Fibroblast of lung (primary cell): ENCODE data around the gene SH3GL2. TPM values are rescaled to one million over a fixed set of nuclear protein-coding genes. Genes with fewer than 3 reads are reported as not detected.

ENCODE experiments used
- DNase-seq, 2 donors: peaks; one replicate each; pipeline versions ENCODE4 v3.0.0 to v3.0.0-alpha.2; 2010; ENCODE audit warnings: low read depth in 2 of 2
- H2AFZ ChIP-seq: 2 replicates; pipeline ENCODE4 v1.5.1; 2012; ENCODE audit warnings: low read length, control low read depth, inconsistent platforms
- H3K27ac ChIP-seq: 2 replicates; pipeline ENCODE4 v1.5.1; 2011; ENCODE audit warnings: low read length, control low read depth; ENCODE audit not compliant: insufficient read depth
- H3K27me3 ChIP-seq: 2 replicates; pipeline ENCODE4 v1.5.1; 2011; ENCODE audit warnings: mild to moderate bottlenecking, low read length; ENCODE audit not compliant: control insufficient read depth, insufficient read depth
- H3K36me3 ChIP-seq: 2 replicates; pipeline ENCODE4 v1.5.1; 2011; ENCODE audit warnings: low read length; ENCODE audit not compliant: control insufficient read depth, insufficient read depth
- H3K4me1 ChIP-seq: 2 replicates; pipeline ENCODE4 v1.5.1; 2011; ENCODE audit warnings: low read length; ENCODE audit not compliant: control insufficient read depth, insufficient read depth; ENCODE audit errors: extremely low read depth
- H3K4me2 ChIP-seq: 2 replicates; pipeline ENCODE4 v1.5.1; 2011; ENCODE audit warnings: low read length, control low read depth; ENCODE audit not compliant: insufficient read depth; ENCODE audit errors: extremely low read depth
- H3K4me3 ChIP-seq, 4 experiments: fragments of 200-600 bp in 1 of 4; sonication (generic) in 1 of 4; replicated peaks in 1 of 4; 2 replicates each; pipeline ENCODE4 v1.5.1; 2011 to 2016; ENCODE audit warnings: low read length in 4 of 4, low read depth in 3 of 4, mild to moderate bottlenecking in 3 of 4, control low read depth in 2 of 4, inconsistent platforms in 1 of 4, mixed read lengths in 1 of 4; ENCODE audit not compliant: insufficient read depth in 1 of 4; ENCODE audit errors: control extremely low read depth in 1 of 4
- H3K79me2 ChIP-seq: 2 replicates; pipeline ENCODE4 v1.5.1; 2012; ENCODE audit warnings: mild to moderate bottlenecking, low read length, inconsistent platforms; ENCODE audit not compliant: control insufficient read depth, insufficient read depth
- H3K9ac ChIP-seq: 2 replicates; pipeline ENCODE4 v1.5.1; 2011; ENCODE audit warnings: mild to moderate bottlenecking, low read length, control low read depth; ENCODE audit not compliant: insufficient read depth
- H3K9me3 ChIP-seq: 2 replicates; pipeline ENCODE4 v1.5.1; 2012; ENCODE audit warnings: low read depth, low read length; ENCODE audit not compliant: control insufficient read depth, insufficient read depth
- H4K20me1 ChIP-seq: 2 replicates; pipeline ENCODE4 v1.5.1; 2011; ENCODE audit warnings: low read length; ENCODE audit not compliant: control insufficient read depth, insufficient read depth; ENCODE audit errors: extremely low read depth
- CTCF ChIP-seq, 2 donors: IDR thresholded peaks in 1 of 2; conservative IDR thresholded peaks in 1 of 2; 1 replicate in 1 of 2; 2 replicates in 1 of 2; pipeline ENCODE4 v1.5.1; 2011 to 2012; ENCODE audit warnings: low read length in 2 of 2, control low read depth in 1 of 2, inconsistent platforms in 1 of 2, low read depth in 1 of 2, mild to moderate bottlenecking in 1 of 2
- EZH2 ChIP-seq: IDR thresholded peaks from 2 replicates; pipeline ENCODE4 v1.5.1; 2012; ENCODE audit warnings: low read length, control low read depth, mild to moderate bottlenecking; ENCODE audit errors: missing control alignments
- polyA plus RNA-seq, 2 donors: library from polyadenylated mRNA; depleted of rRNA in 1 of 2; stranded (reverse) in 1 of 2; unstranded in 1 of 2; fragments of >200 nt; gene quantifications; 2 replicates each; pipeline ENCODE4 v1.2.1, GENCODE V29; 2011 to 2012; ENCODE audit warnings: missing spikeins in 1 of 2
- total RNA-seq: library from RNA; depleted of rRNA; stranded (reverse); fragments of >200 nt; gene quantifications from 2 replicates; pipeline ENCODE4 v1.2.1, GENCODE V29; 2014

The SH3GL2 gene
- total and polyA plus RNA-seq, 2 donors (not counting 1 experiment from before 2014, with no cell fraction given) = 0.17 TPM; not detected in 1

GRCh38 chr9:17613758-17614157 is 34.9 kb downstream of the SH3GL2 start:
- TF ChIP-seq CTCF (conservative IDR thresholded peaks at IDR 0.05 in 1 of 2, IDR thresholded peaks at IDR 0.05 in 1 of 2; ENCODE audit: low read depth in 1 of 2, low read length in 2 of 2) = no peak
- TF ChIP-seq EZH2 = no peak
- no peak overlapping the region for H3K4me3 ChIP-seq
- H2AFZ ChIP-seq = no peak overlapping the region
- peak; percentile 87 to 92 for DNase-seq
- H3K27ac ChIP-seq = no peak overlapping the region
- no peak overlapping the region for H3K4me2 ChIP-seq
- no peaks in the 10 kb centered on the region for H3K36me3 ChIP-seq
- H3K27me3 ChIP-seq = no peaks in the 10 kb centered on the region
- H4K20me1 ChIP-seq = no peaks in the 10 kb centered on the region
- no peak overlapping the region for H3K9ac ChIP-seq
- H3K9me3 ChIP-seq = no peaks in the 10 kb centered on the region
- no peaks in the 10 kb centered on the region for H3K79me2 ChIP-seq
- H3K4me1 ChIP-seq = no peaks in the 10 kb centered on the region

- Histone ChIP-seq H3K79me2 (no peaks in the 10 kb centered on the region), H2AFZ (no peak overlapping the region), H3K4me2 (no peak overlapping the region), H3K4me3 (no peak overlapping the region), H3K27me3 (no peaks in the 10 kb centered on the region), H3K36me3 (no peaks in the 10 kb centered on the region), H3K9me3 (no peaks in the 10 kb centered on the region), H3K27ac (no peak overlapping the region), H4K20me1 (no peaks in the 10 kb centered on the region), H3K4me1 (no peaks in the 10 kb centered on the region), H3K9ac (no peak overlapping the region)
- DNase-seq = no peak
- TF ChIP-seq EZH2 (no peak), CTCF (conservative IDR thresholded peaks at IDR 0.05 in 1 of 2, IDR thresholded peaks at IDR 0.05 in 1 of 2; ENCODE audit: low read depth in 1 of 2, low read length in 2 of 2) (no peak)
These were observed 35.4 kb downstream of the SH3GL2 start for GRCh38 chr9:17614250-17614649.

- no peak overlapping the region for H2AFZ ChIP-seq
- no peak for DNase-seq
These were observed 36.0 kb downstream of the SH3GL2 start for GRCh38 chr9:17614903-17615302.

More at GRCh38 chr9:17614903-17615302, 36.0 kb downstream of the SH3GL2 start:
- no peaks in the 10 kb centered on the region for H4K20me1 ChIP-seq
- no peaks in the 10 kb centered on the region for H3K9me3 ChIP-seq
- H3K9ac ChIP-seq = no peak overlapping the region
- no peak overlapping the region for H3K4me2 ChIP-seq
- H3K27ac ChIP-seq = no peak overlapping the region
- TF ChIP-seq CTCF (conservative IDR thresholded peaks at IDR 0.05 in 1 of 2, IDR thresholded peaks at IDR 0.05 in 1 of 2; ENCODE audit: low read depth in 1 of 2, low read length in 2 of 2) (no peak), EZH2 (no peak)
- H3K36me3 ChIP-seq = no peaks in the 10 kb centered on the region
- H3K4me3 ChIP-seq = no peak overlapping the region
- no peaks in the 10 kb centered on the region for H3K4me1 ChIP-seq
- no peaks in the 10 kb centered on the region for H3K79me2 ChIP-seq
- H3K27me3 ChIP-seq = no peaks in the 10 kb centered on the region
